NB4 (cell line): ENCODE data around the gene SSR2.

Experiments used
- CTCF ChIP-seq: IDR thresholded peaks from one replicate; pipeline ENCODE4 v1.5.1; 2012; ENCODE audit warnings: low read depth, low read length
- MAX ChIP-seq: IDR thresholded peaks from 2 replicates; pipeline ENCODE4 v1.6.1; 2011; ENCODE audit warnings: low read depth, low read length
- MYC ChIP-seq: IDR thresholded peaks from 2 replicates; pipeline ENCODE4 v1.6.1; 2011; ENCODE audit warnings: low read depth, low read length
- POLR2A ChIP-seq: IDR thresholded peaks from 2 replicates; pipeline ENCODE4 v1.6.1; 2011; ENCODE audit warnings: mild to moderate bottlenecking; ENCODE audit not compliant: insufficient read length; ENCODE audit errors: extremely low read depth

GRCh38 chr1:156024801-156025200 is 4.0 kb upstream of the SSR2 start:
- no peak for TF ChIP-seq CTCF
- TF ChIP-seq POLR2A = no peak
- no peak for TF ChIP-seq MAX
- TF ChIP-seq MYC = no peak
